Measurements from ENCODE around the gene CAB39L. TPM values are rescaled to one million over a fixed set of nuclear protein-coding genes. Genes with fewer than 3 reads are reported as not detected.

Gene CAB39L
- total and polyA plus RNA-seq, 2 donors (not counting 3 experiments of a cell fraction or from before 2014, with no cell fraction given): 3.1 to 7.2 TPM

DNA sequence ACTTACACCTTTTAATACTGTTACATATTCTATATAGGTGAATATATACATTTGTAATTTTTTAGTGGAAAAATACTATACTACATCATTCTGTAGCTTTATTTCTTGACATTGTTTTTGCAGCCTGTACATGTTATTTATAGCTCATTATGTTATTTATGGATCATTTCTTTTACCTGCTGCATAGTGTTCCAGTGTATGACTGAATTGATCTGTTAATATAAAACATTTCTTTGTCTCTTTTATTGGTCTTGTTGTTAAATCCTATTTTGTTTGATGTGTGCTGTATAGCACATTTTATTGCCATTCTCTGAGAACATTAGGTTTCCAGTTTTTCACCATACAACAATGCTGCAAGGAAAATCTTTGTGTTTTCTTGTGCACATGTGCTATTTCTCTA, 2.6 kb upstream of the CAB39L start:
- TF ChIP-seq, protein P1, sequence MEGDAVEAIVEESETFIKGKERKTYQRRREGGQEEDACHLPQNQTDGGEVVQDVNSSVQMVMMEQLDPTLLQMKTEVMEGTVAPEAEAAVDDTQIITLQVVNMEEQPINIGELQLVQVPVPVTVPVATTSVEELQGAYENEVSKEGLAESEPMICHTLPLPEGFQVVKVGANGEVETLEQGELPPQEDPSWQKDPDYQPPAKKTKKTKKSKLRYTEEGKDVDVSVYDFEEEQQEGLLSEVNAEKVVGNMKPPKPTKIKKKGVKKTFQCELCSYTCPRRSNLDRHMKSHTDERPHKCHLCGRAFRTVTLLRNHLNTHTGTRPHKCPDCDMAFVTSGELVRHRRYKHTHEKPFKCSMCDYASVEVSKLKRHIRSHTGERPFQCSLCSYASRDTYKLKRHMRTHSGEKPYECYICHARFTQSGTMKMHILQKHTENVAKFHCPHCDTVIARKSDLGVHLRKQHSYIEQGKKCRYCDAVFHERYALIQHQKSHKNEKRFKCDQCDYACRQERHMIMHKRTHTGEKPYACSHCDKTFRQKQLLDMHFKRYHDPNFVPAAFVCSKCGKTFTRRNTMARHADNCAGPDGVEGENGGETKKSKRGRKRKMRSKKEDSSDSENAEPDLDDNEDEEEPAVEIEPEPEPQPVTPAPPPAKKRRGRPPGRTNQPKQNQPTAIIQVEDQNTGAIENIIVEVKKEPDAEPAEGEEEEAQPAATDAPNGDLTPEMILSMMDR (IDR thresholded peaks at IDR 0.05; ENCODE audit: extremely low read depth in 1 of 2, insufficient read depth in 1 of 2, low read depth in 1 of 2, low read length in 2 of 2): no peak
- TF ChIP-seq, protein P2, sequence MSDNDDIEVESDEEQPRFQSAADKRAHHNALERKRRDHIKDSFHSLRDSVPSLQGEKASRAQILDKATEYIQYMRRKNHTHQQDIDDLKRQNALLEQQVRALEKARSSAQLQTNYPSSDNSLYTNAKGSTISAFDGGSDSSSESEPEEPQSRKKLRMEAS (IDR thresholded peaks at IDR 0.05; ENCODE audit: insufficient read depth, insufficient read length): no peak
- no peak for TF ChIP-seq MYC (IDR thresholded peaks at IDR 0.05; ENCODE audit: low read depth, low read length)
- TF ChIP-seq FOS (IDR thresholded peaks at IDR 0.05; ENCODE audit: borderline replicate concordance, insufficient read depth, low read length): no peak
- TF ChIP-seq EZH2 (IDR thresholded peaks at IDR 0.05; ENCODE audit: borderline replicate concordance, low read depth, low read length, severe bottlenecking): no peak
- no peak for TF ChIP-seq JUN (IDR thresholded peaks at IDR 0.05; ENCODE audit: borderline replicate concordance, insufficient read depth, insufficient read length, low read depth)
- no peak for TF ChIP-seq POLR2A (IDR thresholded peaks at IDR 0.05; ENCODE audit: low read depth, low read length)
- no peak for TF ChIP-seq GATA2 (IDR thresholded peaks at IDR 0.05; ENCODE audit: insufficient read depth, insufficient read length, low read depth, low read length)
- TF ChIP-seq POLR2AphosphoS5 (IDR thresholded peaks at IDR 0.05; ENCODE audit: insufficient read depth, low read depth, low read length): no peak
- no peak overlapping the region for H3K27ac ChIP-seq (ENCODE audit: insufficient read depth, low read depth, low read length)
- H3K36me3 ChIP-seq (ENCODE audit: control insufficient read depth in 2 of 2, extremely low read depth in 1 of 2, insufficient read depth in 2 of 2, low read length in 2 of 2): no peaks in the 10 kb centered on the region
- FAIRE-seq (no peak), DNase-seq (ENCODE audit: low read depth, low spot score) (no peak)
- POLR2A ChIA-PET: no interaction called here
- H3K9me3 ChIP-seq (replicated peaks; ENCODE audit: control insufficient read depth, insufficient read depth, low read length): no peaks in the 10 kb centered on the region
- H2AFZ ChIP-seq (ENCODE audit: low read depth, low read length): no peak overlapping the region
- no peaks in the 10 kb centered on the region for H3K79me2 ChIP-seq (ENCODE audit: control insufficient read depth, insufficient read depth, low read length)
- peaks cover 19% of the 10 kb centered on the region for H3K4me1 ChIP-seq (ENCODE audit: control insufficient read depth, extremely low read depth, insufficient read depth, low read length)
- no peak overlapping the region for H3K4me3 ChIP-seq (replicated peaks in 1 of 3; ENCODE audit: insufficient read depth in 1 of 3, low read depth in 1 of 3, low read length in 3 of 3)
- no peaks in the 10 kb centered on the region for H4K20me1 ChIP-seq (replicated peaks; ENCODE audit: control insufficient read depth, extremely low read depth, insufficient read depth, low read length)
- no peaks in the 10 kb centered on the region for H3K27me3 ChIP-seq (ENCODE audit: control insufficient read depth in 2 of 2, insufficient read depth in 2 of 2, low read length in 2 of 2)
- intact Hi-C loops (cut with micrococcal nuclease) (no loop called here), dilution Hi-C loops (cut with MboI; ENCODE audit: extremely low pct_ligation_motif_present, low sequenced_read_pairs) (no loop called here)
- H3K9ac ChIP-seq (replicated peaks; ENCODE audit: extremely low read depth, insufficient read depth, low read length): no peak overlapping the region
- no peaks in the 10 kb centered on the region for H3K9me1 ChIP-seq (replicated peaks; ENCODE audit: control insufficient read depth, extremely low read depth, insufficient read depth, low read length)
- CTCF ChIA-PET: no interaction called here
- BruUV-seq (replicated peaks): no TSS peak
- H3K4me2 ChIP-seq (ENCODE audit: insufficient read depth, low read length): no peak overlapping the region

Measured in endothelial cell of umbilical vein (primary cell).